ENCODE data around the gene TECPR2.

DNA sequence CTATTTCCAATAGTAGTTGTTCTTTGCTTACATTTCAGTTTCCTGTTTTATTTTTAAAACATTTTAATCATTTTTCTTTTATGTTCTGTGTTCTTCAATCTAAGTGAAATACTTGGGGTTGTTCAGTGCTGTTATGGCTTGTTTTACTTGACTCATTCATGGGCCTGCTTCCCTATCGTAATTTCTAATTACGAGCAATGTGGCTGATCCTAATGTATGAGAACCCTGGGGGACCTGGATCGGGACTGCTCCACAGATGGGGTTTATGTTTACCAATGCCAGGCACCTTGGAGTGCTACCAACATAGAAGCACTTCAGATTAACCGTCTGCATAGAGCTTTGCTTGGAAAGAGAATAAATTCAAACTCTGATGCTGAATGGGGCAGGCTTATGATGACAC lies 29.8 kb downstream of the TECPR2 start:
- TF ChIP-seq POLR2A (IDR thresholded peaks at IDR 0.05) (no peak), CTCF (IDR thresholded peaks at IDR 0.05) (no peak), POLR2AphosphoS5 (IDR thresholded peaks at IDR 0.05) (no peak)

All from breast epithelium (tissue), 3 donors.